Progenitor cell of endocrine pancreas (in vitro differentiated cells): ENCODE measurements around the gene CMTM6. TPM values are rescaled to one million over a fixed set of nuclear protein-coding genes. Genes with fewer than 3 reads are reported as not detected.

ENCODE experiments used
- DNase-seq: peaks from one replicate; pipeline ENCODE4 v3.0.0; 2021; ENCODE audit warnings: low spot score; ENCODE audit not compliant: unreplicated experiment
- H3K27ac Mint-ChIP-seq: 2 replicates; pipeline ENCODE4 v1.8.0; 2021; ENCODE audit warnings: mild to moderate bottlenecking, moderate library complexity, mixed read lengths
- H3K27me3 Mint-ChIP-seq: 2 replicates; pipeline ENCODE4 v1.8.0; 2021; ENCODE audit warnings: mixed read lengths
- H3K36me3 Mint-ChIP-seq: 2 replicates; pipeline ENCODE4 v1.8.0; 2022; ENCODE audit warnings: mixed read lengths; ENCODE audit not compliant: insufficient read depth
- H3K4me1 Mint-ChIP-seq: 2 replicates; pipeline ENCODE4 v1.8.0; 2021; ENCODE audit warnings: low read depth, mixed read lengths
- H3K4me3 Mint-ChIP-seq: 2 replicates; pipeline ENCODE4 v1.8.0; 2021; ENCODE audit warnings: low read depth, mild to moderate bottlenecking, moderate library complexity, mixed read lengths
- H3K9me3 Mint-ChIP-seq: 2 replicates; pipeline ENCODE4 v1.8.0; 2021; ENCODE audit warnings: low read depth, mixed read lengths
- CTCF ChIP-seq: fragments of 200-600 bp; sonication (generic); IDR thresholded peaks from one replicate; pipeline ENCODE4 v1.5.0; 2021; ENCODE audit warnings: antibody characterized with exemption, mild to moderate bottlenecking; ENCODE audit not compliant: unreplicated experiment
- total RNA-seq: library from RNA; stranded (reverse); gene quantifications from 2 replicates; pipeline ENCODE4 v1.2.1, GENCODE V29; 2021

Gene CMTM6
- total RNA-seq, 1 donor from 2014 or later, result 52.7 TPM

- Mint-ChIP-seq H3K4me3 (no peak overlapping the region), H3K4me1 (peaks cover 5% of the 10 kb centered on the region), H3K9me3 (no peaks in the 10 kb centered on the region), H3K36me3 (no peaks in the 10 kb centered on the region), H3K27ac (no peak overlapping the region), H3K27me3 (no peaks in the 10 kb centered on the region)
- no peak for TF ChIP-seq CTCF
- DNase-seq, result no peak
Observed at GRCh38 chr3:32508711-32509110, 6.1 kb upstream of the CMTM6 start.

- no peak overlapping the region for H3K4me3 Mint-ChIP-seq
- TF ChIP-seq CTCF, result no peak
- H3K27ac Mint-ChIP-seq, result no peak overlapping the region
- H3K27me3 Mint-ChIP-seq, result no peaks in the 10 kb centered on the region
- DNase-seq, result no peak
- no peaks in the 10 kb centered on the region for H3K36me3 Mint-ChIP-seq
- no peaks in the 10 kb centered on the region for H3K9me3 Mint-ChIP-seq
- H3K4me1 Mint-ChIP-seq, result peaks cover 8% of the 10 kb centered on the region
Observed at GRCh38 chr3:32506466-32506865, 3.8 kb upstream of the CMTM6 start.

GRCh38 chr3:32502946-32503286 lies 264 bp upstream of the CMTM6 start:
- H3K4me1 Mint-ChIP-seq, result peaks cover 23% of the 10 kb centered on the region
- H3K9me3 Mint-ChIP-seq, result no peaks in the 10 kb centered on the region
- H3K36me3 Mint-ChIP-seq, result peaks cover 1% of the 10 kb centered on the region
- DNase-seq, result no peak
- peak overlapping the region; percentile 75 for H3K27ac Mint-ChIP-seq
- no peaks in the 10 kb centered on the region for H3K27me3 Mint-ChIP-seq
- peak overlapping the region; percentile 96 for H3K4me3 Mint-ChIP-seq
- TF ChIP-seq CTCF, result no peak

GRCh38 chr3:32501783-32502117 lies 902 bp downstream of the CMTM6 start:
- no peaks in the 10 kb centered on the region for H3K27me3 Mint-ChIP-seq
- no peak for TF ChIP-seq CTCF
- no peak for DNase-seq
- peaks cover 2% of the 10 kb centered on the region for H3K36me3 Mint-ChIP-seq
- peaks cover 23% of the 10 kb centered on the region for H3K4me1 Mint-ChIP-seq
- H3K9me3 Mint-ChIP-seq, result peaks cover under 1% of the 10 kb centered on the region
- peak overlapping the region; percentile 96 for H3K27ac Mint-ChIP-seq
- peak overlapping the region; percentile 96 for H3K4me3 Mint-ChIP-seq

- peak overlapping the region; percentile 96 for H3K4me3 Mint-ChIP-seq
- H3K27ac Mint-ChIP-seq, result peak overlapping the region; percentile 86
- peaks cover 5% of the 10 kb centered on the region for H3K36me3 Mint-ChIP-seq
- no peak for DNase-seq
- H3K4me1 Mint-ChIP-seq, result peaks cover 26% of the 10 kb centered on the region
- H3K27me3 Mint-ChIP-seq, result no peaks in the 10 kb centered on the region
- no peak for TF ChIP-seq CTCF
- peaks cover 3% of the 10 kb centered on the region for H3K9me3 Mint-ChIP-seq
Observed at GRCh38 chr3:32500880-32501782, 1.5 kb downstream of the CMTM6 start.
